ENCODE measurements around the gene PRDM8.

- TF ChIP-seq CTCF (IDR thresholded peaks at IDR 0.05; ENCODE audit: low read length) (no peak), EZH2 (optimal IDR thresholded peaks at IDR 0.05; ENCODE audit: low read depth, low read length) (no peak), EZH2phosphoT487 (IDR thresholded peaks at IDR 0.05; ENCODE audit: low read length) (no peak)
These were observed 7.7 kb upstream of the PRDM8 start for GRCh38 chr4:80189581-80189955.
